GDM1 (cell line): ENCODE results near the gene PPL.
"Not testable (repeated sequence)": the region's sequence is repeated elsewhere in the genome, so short reads cannot be mapped to it uniquely, and the experiment has no call there.

Source experiments
- DNase-seq: peaks from one replicate; lab custom pipeline; 2025; lab: John Stamatoyannopoulos, UW

Gene PPL

DNA sequence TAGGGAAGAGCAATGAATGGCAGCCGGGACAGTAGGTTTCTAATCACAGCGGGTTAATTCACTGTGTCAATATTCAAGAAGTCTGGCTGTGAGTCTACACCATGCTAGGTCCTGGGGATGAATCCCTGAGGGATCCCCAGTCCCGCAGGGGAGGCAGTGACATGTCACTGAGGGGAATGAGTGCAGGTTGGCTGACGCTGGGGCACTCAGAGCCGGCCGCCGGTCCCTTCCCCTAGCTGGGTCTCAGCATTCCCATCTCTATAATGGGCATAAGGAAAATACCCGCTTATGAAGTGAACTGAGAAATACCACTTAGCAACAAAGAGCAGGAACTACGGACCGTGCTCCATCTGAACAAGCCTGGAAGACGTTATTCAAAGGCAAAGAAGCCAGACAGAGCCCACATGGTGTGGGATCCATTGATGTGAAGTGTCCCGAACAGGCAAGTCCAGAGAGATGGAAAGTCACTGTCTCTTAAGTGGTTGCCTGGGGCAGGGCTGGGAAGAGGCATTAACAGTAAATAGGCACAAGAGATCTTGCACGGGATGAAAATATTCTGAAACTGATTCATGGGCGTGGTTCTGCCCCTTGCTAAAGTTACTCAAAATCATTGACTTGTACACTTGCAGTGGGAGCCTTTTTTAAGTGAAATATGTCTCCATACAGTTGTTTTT is 31.9 kb downstream of the PPL start:
- DNase-seq, result no peak

DNA sequence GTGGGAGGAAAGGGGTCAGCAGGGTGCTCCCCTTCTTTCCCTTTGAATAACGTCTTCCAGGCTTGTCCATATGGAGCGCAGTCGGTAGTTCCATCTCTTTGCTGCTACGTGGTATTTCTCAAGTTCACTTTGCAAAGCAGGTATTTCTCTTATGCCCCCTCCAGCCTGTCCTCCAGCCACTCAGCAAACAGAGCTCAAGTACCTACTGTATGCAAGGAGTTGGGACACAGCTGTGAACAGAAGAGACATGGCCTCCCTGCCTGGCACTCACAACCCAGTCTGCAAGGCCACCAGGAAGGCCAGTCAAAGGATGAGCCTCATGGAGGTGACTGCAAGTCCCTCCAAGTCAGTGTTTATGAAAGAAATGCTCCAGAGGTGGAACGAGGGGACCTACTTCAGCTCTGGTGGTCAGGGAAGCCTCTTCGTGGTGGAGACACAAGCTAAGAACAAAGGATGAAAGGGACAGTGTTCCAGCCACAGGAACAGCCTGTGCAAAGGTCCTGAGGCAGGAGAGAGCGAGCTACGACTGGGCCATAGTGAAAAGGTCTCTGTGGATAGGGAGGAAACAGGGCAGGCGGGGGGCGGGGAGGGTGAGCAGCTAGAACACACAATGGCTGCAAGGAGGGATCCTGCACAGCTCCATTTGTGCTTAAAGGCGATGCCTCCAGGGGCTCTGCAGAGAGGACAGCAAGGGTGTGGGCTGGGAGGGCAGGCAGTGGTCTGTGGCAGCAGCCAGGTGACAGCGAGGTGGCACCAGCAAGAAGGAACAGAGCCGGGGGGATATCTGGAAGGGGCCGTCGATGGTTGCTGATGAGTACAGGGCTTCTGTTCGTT is 32.6 kb downstream of the PPL start:
- DNase-seq, result no peak

DNA sequence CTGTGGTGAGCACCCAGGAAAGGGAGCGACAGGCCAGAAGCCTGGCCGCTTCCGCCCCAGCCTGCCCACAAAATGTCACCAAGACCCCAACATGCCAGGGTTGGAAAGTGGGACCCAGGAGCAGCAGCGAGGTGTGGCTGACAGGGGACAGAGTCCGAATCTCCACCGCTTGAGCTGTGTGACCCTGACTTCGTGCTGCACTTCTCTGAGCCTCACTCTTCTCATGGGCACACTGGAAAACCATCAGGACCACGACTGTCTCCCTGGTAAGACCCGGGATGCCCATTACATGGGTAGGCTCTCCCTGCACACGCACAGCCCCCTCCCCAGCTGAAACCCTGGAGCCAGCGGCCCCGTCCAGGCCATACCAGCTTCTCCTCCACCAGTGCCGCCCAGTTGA is 34.9 kb downstream of the PPL start:
- no peak for DNase-seq

DNA sequence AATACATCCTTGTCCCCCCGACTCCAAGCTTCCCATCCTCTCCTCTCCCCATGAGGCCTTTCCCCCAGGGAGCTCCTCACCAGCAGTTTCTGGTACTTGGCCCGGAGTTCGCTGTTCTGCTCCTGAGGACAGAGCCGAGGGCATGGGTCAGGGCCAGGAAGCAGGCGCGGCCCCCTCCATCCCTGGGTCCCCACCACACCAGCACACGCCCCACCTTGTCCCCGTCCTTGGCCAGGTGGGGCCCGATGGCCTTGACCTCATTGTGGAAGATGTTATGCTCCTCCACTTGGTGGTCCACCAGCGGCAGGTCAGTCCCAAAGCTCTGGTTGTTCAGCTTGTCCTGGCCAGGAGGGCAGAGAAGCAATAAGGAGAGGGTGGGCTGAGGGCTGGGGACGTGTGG is 36.2 kb downstream of the PPL start:
- no peak for DNase-seq

DNA sequence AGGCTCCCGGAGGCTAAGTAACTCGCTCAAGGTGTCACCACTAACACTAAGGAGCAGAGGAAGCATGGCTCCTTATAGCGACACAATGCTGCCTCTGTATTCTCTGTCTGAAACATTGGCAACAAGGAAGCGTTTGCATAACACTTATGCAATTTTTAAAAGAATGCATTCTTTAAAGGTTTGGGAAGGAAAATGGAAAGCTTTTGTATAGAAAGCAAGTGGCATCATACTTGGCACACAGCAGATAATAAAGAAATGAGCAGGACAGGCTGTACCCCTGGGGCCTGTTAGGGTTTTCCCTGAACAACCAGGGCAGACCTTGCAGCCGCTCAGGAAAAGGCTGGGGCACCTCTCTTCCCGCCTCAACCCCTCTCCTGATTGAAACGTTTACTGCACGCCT is 36.9 kb downstream of the PPL start:
- no peak for DNase-seq

DNA sequence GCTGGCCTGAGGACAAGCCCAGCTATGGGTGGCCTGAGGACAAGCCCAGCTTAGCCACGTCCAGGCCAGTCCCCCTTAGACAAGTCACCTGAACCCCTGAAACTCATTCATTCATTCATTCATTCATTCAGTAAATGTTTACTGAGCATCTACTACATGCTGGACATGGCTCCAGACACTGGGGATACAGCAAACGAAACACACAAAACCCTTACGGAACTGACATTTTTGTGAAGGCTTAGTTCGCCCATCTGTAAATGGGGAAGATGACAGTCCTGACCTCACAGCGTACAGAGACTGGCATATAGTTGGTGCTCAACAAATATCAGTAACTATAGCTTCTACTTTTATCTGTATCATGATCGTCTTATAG is 37.5 kb downstream of the PPL start:
- no peak for DNase-seq

DNA sequence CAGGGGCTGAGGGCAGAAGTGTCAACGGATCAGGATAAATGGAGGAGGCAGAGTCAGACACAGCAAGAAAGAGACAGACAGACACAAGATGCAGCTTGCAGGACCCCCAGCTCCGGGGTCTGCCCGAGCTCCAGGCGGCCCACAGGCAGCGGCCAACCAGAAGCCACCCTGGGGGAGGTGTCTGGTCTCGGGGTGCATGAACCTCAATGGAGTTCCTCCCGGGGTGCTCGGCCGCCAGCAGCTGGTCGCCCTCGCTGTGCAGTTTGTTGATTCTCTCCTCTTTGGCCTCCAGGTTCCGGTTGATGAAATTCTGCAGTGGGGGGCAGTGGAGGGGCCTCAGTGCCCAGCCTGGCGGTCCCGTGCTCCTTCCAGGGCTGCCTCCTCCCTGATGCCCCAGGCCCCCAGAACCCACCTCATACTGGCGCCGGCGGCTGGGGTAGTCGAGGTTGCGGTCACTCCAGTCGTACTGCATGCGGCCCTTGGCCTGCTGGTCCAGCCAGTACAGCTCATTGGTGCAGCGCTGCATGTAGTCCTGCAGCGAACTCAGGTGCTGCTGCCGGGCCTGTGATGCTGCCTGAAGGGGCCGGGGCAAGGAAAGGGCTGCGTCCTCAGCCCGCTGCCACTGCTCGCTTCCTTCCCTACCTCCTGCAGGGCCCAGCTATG is 38.0 kb downstream of the PPL start:
- DNase-seq, result no peak

DNA sequence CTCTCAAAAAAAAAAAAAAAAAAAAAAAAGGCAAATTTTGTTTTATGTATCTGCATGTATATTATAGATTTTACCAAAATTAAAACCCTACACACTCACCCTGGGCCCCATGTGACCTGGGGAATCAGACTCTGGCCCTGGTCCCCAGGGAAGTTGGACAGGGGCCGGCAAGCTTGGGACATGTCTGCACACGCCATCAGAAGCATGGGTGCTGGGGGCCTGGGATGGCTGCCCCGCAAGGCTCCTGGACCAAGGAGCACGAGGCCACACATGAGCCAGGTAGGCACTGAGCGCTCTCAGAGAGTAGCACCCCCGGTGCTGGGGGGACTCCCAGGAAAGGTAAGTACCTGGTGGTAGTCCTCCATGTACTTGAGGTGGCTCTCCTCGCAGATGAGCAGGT is 39.6 kb downstream of the PPL start:
- DNase-seq, result no peak

DNA sequence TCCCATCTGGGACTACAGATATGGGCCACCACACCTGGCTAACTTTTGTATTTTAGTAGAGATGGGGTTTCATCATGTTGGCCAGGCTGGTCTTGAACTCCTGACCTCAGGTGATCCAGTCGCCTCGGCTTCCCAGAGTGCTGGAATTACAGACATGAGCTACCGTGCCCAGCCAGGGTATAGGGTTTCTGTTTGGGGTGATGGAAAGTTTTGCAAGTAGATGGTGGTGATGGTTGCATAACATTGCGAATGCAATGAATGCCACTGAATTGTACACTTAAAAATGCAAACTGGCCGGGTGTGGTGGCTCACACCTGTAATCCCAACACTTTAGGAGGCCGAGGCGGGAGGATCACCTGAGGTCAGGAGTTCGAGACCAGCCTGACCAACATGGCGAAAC is 40.2 kb downstream of the PPL start:
- not testable (repeated sequence) for DNase-seq

DNA sequence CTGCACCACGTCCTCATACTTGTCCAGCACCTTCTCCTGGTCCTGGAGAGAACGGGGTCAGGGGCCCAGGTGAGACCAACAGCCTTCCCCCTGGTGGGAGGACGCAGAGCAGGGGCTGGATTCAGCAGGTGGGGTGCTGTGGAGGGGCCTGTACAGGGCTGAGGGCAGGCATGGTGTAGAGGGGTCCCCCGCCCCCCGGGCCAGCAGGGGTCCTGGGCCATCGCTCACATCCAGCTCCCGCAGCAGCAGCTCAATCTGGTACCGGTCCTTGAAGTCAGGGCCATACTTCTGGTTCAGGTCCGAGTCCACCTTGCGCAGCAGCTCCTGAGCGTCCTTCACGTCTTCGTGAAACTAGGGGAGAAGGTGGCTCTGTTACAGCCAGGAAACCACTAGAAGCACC is 41.6 kb downstream of the PPL start:
- no peak for DNase-seq

DNA sequence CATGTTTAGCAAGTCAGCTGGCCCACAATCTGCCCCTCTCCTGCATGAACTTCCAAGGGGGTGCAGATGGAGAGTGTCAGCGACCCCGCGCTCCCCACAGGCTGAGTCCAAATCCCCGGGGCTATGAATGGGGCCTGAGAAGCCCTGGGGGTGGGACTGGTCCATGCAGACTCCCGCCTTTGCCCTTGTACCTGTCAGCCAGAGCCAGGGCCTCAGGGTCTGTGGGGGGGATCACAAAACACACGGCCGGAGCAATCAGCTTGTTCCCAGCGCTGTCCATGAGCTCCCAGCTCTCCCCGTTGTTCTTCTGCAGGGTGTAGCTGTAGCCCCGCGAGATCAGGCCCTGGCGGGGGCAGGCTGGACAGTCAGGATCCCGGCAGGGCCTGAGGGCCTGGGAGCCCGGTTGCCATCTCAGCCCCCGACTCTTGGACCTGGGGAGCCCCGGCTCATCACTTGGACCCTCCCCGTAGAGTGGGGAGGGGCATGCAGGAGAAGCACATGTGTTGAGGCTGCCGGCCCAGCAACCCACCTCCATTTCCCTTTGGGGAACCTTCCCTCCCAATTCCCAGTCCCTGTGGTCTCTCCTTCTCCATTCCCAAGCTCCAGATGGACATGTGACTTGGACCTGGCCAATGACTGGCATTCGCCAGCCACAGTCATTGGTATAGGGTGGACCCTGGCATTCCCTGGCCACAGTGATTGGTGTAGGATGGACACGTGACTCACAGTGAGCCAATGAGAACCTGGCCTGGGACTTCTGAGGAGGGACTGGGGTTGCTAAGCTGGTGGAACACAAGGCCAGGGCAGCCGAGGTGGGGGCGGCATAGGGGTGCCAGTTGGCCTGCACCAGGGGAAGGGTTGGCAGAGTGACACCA is 42.4 kb downstream of the PPL start:
- no peak for DNase-seq

DNA sequence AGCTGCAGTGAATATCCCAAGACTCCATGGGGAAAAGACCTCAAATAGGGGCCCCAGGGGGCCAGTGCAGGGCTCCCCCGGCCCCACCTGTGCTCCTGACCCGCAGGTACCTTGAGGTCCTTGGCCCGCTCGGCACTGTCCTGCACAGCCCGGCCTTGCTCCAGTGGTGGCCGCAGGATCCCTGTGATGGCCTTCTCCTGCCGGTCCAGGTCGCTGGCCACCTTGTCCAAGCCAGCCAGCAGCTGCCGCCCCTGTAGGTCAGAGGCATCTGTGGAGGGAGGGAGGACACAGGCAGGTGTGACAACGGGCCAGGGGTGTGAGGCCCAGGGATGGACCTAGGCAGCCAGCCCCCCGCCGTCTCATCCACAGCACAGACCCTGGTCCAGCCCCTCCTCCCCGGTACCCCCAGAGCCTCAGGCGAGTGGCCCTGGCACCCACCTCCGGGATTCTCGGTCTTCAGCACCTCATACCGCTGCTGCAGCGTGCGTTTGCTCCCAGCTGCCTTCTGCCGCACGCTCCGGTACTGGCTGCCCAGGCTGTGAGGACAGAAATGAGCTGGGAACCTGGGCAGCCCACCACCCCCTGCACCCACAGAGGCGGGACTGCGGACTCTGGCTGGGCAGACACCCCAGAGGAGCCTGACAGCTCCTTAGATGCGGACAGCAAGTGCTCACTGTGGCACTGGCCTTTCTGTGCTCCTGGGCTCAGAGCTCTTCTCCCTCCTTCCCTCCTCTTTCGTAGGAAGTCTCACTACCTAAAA is 43.7 kb downstream of the PPL start:
- DNase-seq, result no peak

DNA sequence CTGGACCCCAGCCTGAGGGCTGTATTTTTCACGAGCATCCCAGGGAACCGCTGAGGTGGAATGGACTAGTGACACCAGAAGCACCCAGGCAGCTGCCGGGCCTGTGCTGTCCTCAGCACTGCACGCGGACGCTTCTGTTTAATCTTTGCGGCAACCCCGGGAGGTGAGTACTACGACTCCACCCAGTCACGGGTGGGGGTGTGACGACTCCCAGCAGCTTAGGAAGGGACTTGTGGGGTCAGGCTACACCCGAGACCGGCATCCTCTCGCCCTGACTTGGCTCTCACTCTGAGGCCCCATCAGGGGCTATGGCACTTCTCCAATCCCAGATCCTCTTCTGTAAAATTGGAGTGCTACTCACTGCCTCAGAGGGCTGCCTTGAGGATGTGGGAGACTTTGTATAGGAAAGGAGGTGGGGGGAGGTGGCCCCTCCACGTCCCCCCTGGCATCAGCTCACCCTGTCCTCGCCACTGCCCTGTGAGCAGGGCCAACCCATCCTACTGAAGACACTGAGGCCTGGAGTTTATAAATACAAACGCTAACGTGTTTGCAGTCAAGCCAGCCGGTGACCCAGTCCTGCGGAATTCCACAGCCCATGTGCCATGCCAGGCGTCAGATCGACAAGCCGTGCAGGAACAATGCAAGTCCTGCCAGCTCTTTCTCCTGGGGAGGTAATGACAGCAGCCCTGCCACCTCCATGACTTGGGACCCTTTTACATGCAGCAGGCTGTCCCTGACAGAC is 44.4 kb downstream of the PPL start:
- DNase-seq, result no peak

DNA sequence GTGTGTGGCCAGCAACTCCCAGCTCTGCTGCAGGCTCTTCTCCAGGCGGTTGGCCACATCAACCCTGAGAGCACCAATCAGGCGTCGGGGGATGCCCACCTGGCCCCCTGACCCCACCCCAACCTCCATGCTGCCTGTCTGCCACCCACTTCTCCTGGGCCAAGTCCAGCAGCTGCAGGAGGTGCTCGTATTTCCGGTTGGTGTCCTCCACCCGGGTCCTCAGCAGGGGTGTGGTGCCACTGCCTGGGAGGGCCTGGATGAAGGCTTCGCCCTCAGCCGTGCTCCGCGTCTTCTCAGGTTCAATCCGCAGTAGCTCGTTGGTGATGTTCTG is 45.1 kb downstream of the PPL start:
- no peak for DNase-seq

DNA sequence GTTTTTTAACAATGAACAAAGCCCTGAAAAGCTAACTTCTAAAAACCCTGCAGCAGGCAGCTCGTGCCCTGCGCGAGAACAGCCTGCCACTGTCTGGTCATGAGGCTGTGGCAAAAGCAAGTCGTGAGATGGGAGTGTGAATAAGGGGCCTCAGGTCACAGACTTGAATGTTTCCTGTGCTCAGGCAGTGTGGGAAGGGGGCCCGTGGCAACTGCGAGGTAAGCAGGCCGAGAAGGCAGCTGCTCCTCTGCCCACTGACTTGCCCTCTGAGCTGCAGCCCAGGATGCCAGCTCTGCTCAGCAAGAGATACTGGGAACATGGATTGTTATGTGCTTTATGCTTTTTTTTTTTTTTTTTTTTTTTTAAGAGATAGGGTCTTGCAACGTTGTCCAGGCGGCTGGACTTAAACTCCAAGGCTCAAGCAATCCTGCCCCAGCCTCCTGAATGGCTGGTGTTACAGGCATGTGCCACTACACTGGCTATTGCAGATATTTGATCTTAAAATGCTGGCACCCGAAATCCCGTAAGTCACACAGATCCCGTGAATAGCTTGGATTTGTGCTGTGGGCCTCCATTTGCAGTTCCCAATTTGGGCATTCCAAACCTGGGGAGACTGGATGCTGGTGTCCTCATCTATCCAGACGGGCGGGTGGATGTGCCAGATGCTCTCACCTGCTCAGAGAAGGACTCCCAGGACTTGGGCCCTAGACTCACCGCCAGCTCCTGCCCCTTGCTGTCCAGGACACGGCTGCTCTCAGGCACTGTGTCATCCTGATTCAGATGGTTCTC is 45.7 kb downstream of the PPL start:
- no peak for DNase-seq

DNA sequence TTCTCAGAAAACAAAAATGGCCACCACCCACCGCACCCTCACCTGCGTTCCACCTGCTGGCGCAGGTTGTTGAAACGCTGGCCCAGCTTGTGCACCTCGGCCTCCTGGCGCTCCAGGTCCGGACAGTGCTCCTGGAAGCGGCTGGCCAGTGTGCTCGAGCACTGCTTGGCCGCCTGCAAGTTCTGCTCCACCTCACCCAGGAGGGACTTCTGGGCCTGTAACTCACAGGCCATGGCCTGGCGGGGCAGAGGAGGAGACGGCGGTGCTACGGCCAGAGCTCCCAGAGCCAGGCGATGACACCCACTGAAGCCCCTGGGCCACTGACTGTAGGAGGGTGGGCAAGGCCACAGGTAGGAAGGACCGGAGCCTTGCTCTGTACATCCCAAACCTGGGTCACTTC is 46.3 kb downstream of the PPL start:
- DNase-seq, result no peak

DNA sequence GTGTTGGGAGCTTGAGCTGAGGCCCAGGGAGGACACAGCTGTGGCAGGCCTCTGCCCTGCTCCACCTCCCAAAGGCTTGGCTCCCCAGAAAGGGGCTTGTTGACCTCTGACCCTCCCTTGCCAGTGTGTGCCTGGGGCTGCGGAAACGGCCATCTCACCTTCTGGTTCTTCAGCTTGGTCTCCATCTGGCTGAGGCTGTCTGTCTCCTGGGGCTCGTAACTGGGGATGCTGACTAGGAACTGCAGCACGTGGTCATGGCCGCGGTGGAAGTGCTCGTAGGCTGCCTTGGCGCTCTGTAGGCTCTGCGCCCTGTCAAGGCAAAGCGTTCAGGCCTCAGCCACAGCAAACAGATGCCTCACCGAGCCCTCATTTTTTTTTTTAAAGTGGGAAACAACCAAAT is 46.9 kb downstream of the PPL start:
- DNase-seq, result no peak

DNA sequence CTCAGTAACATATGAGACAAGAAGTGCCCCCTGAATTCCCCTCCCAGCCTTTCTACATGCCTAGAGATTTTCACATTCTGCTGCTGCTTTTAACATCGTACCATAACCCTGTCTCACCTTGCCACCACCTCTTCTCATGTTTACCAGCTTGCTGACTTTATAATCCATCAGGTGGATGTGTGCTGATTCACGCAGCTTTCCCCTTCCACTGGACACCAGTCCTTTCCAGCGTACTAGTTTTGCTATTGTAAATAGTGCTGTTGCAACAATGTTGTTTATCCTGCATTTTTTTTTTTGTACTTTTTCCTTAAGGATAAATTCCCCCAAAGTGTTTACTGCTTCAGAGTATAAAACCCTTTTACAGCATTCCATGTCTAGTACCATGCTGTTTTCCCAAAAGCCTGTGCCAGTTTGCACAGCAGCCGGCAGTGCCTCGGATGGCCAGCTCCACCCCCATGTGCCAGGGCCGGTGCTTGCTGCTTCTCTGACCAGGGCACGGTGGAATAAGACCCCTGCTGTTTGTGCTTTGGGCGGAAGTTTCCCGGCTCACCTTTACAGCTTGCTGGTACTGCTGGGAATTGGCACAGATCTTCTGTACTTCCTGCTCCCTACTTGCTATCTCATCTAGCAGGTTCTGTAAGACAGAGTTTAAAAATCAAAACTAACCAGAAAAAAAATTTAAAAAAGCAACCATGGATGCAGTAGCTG is 48.4 kb downstream of the PPL start:
- DNase-seq, result no peak

DNA sequence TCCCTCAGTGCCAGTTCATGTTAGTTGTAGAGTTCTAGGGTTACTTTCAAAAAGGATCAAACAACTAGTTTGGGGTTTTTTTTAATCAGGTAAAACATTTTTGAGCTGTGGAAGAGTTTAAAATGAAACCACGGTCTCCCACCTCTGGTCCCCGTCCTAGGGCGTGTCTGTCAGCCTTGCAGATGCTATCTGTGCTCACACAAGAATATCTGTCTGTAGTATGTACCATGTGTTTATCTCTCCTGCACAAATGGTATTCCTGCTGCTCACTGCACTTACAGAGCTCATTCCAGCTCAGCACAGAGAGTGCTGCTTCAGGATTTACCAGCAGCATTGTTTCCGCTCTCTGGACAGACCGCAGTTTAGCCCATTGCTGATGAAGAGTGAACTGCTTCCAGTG is 50.8 kb downstream of the PPL start:
- DNase-seq, result no peak
